GM10847 (cell line): ENCODE results near the gene ASB14.

Source experiments
- POLR2A ChIP-seq: IDR thresholded peaks from 2 replicates; pipeline ENCODE4 v1.6.1; 2011; ENCODE audit not compliant: insufficient read length; ENCODE audit errors: extremely low read depth

Gene ASB14

DNA sequence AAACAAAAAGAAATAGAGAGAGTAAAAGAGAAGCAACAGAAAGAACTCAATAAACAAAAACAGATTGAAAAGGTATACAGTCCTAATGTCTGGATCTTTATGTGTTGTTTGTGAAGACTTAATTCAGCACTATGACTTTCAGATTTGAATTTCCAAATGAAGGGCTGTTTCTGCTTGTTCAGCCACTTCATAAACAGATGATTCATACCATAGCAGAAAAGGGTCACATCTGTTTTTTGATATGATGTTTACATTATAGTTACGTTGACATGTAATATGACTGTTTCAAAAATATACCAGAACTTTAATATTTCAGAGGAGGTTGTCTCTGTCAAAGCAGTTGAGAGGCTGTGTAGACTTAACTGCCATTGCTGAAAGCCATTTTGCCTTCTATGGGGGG, 24.1 kb downstream of the ASB14 start:
- no peak for TF ChIP-seq POLR2A

DNA sequence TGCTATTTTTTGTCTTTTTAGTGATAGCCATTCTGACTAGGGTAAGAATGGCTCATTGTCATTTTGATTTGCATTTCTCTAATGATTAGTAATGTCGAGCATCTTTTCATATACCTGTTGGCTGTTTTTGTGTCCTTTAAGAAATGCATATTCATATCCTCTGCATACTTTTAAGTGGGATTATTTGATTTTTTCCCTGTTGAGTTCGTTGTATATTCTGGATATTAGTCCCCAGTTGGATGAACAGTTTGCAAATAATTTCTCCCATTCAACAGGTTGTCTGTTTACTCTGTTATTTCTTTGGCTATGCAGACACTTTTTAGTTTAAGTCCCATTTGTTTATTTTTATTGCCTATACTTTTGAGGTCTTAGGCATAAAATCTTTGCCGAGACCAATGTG, 30.6 kb downstream of the ASB14 start:
- TF ChIP-seq POLR2A: no peak

DNA sequence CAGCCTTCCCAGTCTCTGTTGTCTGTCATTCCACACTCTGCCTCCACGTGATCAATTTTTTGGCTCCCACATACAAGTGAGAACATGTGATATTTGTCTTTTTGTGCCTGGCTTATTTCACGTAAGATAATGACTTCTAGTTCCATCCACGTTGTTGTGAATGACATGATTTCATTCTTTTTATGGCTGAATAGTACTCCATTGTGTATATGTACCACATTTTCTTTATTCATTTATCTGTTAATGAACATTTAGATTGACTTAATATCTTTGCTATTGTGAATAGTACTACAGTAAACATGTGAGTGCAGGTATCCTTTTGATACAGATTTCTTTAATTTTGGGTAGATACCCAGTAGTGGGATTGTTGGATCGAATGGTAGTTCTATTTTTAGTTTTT, 31.4 kb downstream of the ASB14 start:
- TF ChIP-seq POLR2A: no peak

DNA sequence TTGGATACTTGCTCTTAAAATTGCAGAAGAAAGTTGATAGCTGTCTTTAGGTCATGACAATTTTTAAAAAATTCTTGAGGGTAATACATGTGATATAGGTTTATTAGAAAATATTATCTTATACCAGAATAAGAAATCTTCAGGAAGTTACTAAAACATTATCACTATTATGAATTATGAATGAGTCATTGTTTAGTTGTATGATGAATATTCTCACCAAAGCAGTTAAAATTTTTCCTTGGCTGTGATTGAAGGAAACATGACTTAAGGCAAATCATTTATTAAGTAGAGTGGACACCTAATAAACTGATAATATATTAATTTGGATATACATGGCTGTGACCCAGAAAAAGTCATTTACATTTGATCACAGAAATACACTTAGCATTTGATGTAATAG, 34.8 kb downstream of the ASB14 start:
- TF ChIP-seq POLR2A: no peak

DNA sequence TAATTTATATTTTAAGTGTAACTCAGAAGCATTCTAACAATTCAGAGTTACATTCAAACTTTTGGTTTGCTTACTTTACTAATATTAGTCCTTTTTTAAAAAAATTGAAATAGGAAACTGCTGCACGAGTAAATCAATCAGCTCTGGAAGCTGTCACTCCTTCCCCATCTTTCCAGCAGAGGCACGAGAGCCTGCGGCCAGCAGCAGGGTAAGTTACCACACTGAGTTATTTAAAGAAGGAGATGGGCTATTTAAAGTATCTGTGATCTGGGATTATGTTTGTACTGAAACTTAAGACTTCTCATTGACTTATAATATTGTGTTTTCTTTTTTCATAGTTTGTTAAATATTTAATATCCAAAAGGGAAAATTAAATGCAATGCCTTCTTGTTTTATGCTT, 35.6 kb downstream of the ASB14 start:
- TF ChIP-seq POLR2A: no peak

DNA sequence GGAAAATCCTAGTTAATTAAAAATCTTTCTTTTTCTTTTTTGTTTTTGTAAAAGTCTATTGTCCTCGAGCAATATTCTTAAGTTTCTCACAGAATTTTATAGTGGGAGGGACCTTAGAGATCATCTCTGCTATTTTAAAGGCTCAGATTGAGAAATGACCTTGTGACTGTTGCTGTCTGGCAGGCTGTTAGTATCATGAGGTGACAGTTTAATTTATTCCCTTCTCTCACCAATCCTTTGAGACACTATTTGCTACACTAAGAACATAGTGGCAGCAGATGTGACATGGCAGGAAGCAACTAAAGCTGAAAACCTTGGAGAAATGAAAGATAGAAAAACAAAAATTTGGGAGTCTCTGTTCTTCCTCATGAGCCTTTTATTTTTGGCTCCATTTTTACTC, 40.1 kb downstream of the ASB14 start:
- no peak for TF ChIP-seq POLR2A

DNA sequence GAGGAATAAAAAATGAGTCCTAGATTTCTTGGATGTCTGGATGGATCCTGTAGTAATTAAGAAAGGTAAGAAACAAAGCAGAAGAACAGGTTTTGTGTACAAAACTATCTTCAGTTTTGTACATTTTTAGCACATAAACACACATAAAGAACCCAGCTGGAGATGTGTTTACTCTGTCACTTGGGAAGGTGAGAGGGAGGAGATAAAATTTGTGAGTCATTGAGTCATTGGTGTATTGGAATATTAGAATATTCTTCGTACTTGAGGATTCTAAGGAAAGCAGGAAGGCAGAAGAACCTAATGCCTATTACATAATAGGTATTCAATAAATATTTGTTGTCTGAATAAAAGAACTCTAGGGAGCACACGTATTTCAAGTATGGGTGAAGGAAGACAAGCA, 47.5 kb downstream of the ASB14 start:
- no peak for TF ChIP-seq POLR2A

DNA sequence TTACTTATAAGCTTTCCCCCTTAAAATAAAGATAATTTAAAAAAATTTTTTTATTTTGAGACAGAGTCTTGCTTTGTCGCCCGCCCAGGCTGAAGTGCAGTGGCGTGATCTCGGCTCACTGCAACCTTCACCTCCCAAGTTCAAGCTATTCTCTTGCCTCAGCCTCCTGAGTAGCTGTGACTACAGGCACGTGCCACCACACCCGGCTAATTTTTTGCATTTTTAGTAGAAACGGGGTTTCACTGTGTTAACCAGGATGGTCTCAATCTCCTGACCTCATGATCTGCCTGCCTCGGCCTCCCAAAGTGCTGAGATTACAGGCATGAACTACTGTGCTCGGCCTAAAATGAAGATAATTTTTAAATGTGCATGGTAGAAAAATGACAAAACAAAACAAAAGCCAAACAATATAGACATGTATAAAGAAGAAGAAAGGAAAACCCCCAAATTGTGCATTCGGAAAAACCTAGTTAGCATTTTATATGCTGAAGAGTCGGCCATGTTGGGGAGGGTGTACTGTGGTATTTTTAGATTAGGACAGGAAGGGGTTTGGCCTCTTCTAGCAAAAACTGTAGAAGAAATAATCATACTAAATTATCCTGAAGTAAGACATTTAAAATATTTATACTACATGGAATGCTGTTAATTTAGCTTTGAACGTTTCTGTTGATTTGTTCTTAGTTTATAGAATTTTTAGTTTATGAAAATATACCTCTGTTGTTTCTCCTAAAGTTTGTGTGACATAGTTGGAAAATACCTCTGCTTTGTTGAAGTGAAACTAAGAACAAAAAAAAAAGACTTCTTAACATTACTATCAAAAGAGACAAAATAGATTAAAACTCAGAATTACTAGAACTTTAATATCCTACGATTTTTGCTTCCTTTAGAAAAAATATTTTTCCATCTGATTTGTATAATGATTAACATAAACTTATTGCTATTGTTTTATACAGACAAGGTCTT, 57.6 kb downstream of the ASB14 start:
- TF ChIP-seq POLR2A: no peak

DNA sequence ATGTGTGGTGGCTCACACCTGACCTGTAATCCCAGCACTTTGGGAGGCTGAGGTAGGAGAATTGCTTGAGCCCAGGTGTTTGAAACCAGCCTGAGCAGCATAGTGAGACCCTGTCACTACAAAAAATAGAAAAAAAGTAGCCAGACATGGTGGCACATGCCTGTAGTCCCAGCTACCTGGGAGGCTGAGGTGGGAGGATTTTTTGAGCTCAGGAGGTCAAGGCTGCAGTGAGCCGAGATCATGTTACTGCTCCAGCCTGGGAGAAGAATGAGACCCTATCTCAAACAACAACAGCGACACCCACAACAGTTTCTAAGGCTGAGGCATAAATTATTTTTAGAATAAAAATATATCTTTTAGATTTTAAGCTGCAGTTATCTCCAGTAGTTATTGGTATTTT, 58.7 kb downstream of the ASB14 start:
- TF ChIP-seq POLR2A: no peak

DNA sequence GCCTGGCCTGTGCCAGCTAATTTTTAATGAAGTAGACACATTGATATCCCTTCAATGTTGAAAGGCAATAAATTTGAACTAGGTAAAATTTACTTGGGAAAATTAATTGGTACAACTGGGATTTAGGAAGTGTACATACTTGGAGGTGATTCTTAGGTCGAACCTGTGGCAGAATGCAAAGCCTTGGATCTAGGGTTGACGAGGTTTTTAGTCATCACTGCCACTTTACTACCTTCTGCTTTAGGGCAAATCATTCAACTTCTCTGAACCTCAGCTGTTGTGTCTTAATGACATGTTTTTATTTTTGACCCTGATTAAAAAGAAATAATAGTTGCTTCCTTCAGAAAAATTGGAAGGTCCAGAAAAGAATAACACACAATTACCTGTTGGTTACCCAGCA, 62.5 kb downstream of the ASB14 start:
- no peak for TF ChIP-seq POLR2A

DNA sequence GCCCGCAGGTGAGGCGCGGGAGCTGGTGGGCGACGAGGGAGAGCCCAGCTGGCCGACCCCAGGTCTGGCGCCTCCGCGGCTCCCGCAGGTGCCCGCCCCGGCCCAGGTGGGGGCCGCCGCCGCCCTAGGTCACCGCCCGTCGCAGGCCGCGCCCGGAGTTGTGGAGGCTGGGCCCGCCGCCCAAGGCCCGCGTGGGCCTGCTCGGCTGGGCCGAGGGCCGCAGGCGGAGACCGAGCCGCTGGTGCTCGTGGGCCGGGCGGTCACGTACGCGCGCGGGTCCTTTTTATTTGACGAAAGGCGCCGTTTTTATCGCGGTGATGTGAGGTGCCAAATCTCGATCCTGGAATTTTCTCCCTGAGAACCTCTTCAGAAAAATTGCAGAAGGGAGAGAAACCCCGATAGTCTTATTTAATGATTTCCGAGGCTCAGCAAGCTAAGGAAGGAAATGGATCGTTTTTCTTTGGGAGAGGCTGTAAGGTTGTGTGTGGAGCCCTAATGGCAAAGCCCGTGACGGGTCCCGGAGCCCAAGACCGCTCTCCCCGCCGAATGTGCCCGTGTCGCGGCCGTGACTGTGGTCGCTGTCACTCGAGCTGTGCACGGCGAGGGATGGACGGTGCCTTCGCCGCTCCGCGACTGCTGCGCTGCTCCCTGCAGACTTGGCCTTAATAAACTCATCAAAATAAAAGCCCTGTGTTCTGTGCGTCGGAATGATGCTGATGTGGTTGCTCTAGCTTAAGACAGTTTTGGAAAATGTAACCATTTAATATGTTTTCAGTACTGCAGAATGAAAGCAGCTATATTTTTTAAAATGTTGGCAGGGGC, 64.3 kb downstream of the ASB14 start:
- no peak for TF ChIP-seq POLR2A

DNA sequence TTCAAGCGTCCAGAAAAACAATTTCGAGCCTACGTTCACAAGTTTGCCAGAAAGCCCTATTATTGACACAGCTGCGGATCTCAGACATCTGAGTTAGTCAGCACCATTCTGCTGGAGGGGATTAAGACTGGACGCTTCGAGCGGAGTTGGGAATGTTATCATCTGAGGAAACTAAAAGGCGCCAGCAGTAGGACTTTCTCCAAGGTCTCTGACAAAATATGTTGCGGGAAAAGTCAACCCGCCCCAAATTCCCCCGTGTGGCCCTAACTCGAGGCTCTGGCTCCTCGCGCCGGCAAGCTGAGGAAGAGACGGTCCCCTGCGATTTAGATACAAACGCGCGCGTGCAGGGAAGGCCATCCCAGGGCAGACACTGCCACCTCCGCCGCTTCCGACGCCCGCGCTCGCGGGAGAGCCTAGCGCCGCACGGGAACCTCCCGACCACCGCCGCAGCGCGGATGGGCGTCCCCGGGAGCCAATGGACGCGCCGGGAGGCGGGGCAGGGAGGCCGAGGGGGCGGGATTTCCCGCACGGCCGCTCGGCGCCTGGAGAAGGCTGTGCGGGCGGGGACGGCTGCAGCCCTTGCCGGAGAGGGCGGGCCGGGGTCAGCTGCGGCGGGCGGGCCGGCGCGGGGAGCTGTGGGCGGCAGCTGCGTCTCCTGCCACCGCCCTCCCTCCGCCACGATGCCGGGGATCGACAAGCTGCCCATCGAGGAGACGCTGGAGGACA, 65.1 kb downstream of the ASB14 start, which contains the start of gene APPL1:
Gene APPL1, plus strand, starts transcription at position 526 of the 726 bp plus-strand sequence. Its CDS starts 155 bp downstream, at position 681.
- TF ChIP-seq POLR2A: peak; percentile 71

DNA sequence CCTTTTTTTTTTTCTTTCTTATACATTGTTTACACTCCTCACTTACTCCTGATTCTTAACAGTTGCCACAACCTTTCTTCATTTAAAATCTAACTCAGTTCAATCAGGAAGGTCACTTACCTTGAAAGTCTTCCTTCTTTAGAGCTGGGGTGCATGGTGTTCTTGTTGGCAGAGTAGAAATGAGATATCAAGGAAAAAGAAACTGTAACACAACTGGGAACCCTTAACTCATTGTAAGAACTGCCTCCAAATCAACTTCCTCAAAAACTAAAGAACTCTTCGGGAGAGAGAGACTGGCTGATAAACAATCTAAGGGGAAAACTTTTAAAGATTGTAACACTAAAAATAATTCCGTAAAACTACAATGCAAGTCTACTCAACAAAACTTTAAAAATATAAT, 66.3 kb downstream of the ASB14 start:
- no peak for TF ChIP-seq POLR2A

DNA sequence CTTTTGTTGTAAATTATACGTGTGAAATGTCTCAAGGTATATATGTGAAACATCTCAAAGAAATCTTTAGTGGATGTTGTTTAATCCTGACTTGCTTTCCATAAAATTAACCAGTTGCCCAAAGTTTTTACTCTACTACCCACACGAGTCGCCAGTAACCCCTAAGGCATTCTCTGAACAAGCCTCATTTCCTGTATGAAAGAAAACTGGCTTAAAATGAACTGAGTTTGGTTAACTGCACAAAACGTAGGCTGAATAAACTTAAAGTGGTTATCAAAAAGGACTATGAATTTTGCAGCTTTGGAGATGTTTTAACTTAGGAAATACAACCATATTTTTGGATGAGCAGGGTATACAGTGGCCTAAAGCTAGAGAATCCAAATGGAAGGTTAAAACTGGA, 67.6 kb downstream of the ASB14 start:
- no peak for TF ChIP-seq POLR2A

DNA sequence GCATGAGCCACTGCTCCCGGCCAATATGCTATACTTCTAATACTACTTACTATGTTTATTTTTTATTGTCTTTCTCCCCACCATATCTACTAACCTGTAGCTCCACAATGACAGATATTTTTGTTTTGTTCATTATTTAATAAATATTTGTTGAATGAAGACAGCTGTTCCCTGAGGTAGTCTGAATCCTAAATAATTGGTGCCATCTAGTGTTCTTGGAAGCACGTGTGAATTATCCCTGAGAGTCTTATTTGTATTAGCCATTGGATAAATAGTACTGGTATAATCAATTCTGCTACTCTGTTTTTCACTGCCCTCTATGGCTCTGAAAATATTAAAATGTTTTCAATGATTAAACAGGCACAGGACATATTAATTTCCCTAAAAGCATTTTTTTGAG, 70.6 kb downstream of the ASB14 start:
- TF ChIP-seq POLR2A: no peak
